Measurements from ENCODE around the gene PPCDC. TPM values are rescaled to one million over a fixed set of nuclear protein-coding genes. Genes with fewer than 3 reads are reported as not detected.

PPCDC gene
- polyA plus RNA-seq, 1 of the 3 experiments (the other 2 are of a cell fraction), result 19.8 TPM

DNA sequence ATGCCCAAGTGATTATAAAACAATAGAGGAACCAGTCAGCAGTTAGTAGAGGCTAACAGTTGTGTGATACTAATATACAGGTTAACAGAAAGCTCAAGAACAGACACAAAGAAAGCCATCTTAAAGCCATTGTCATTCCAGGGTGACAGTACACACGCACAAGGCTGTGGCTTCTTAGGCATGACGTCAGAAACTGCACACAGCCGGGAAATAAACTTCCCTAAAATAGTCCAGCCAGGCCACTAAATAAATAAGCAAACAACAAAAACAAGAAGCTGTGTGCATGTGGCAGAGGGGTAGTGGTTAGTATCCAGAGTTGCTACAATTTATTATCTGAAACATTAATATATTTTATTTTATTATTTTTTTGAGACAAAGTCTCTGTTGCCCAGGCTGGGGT lies 49.8 kb downstream of the PPCDC start:
- WGBS (ENCODE audit: low lambda C conversion rate), result 89% methylated on average over 3 of the region's 3 CpGs
- no peak for TF ChIP-seq GABPA (IDR thresholded peaks at IDR 0.05; ENCODE audit: low read depth)
- TF ChIP-seq, protein P1, sequence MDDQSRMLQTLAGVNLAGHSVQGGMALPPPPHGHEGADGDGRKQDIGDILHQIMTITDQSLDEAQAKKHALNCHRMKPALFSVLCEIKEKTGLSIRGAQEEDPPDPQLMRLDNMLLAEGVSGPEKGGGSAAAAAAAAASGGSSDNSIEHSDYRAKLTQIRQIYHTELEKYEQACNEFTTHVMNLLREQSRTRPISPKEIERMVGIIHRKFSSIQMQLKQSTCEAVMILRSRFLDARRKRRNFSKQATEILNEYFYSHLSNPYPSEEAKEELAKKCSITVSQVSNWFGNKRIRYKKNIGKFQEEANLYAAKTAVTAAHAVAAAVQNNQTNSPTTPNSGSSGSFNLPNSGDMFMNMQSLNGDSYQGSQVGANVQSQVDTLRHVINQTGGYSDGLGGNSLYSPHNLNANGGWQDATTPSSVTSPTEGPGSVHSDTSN (IDR thresholded peaks at IDR 0.05), result no peak
- no peak for TF ChIP-seq RFX5 (IDR thresholded peaks at IDR 0.05; ENCODE audit: low read length)
- no peak for TF ChIP-seq GATA2 (CRISPR knock-in tag; IDR thresholded peaks at IDR 0.05)
- TF ChIP-seq SIN3A (IDR thresholded peaks at IDR 0.05; ENCODE audit: borderline replicate concordance, low read depth, low read length), result no peak
- TF ChIP-seq POLR2AphosphoS5 (IDR thresholded peaks at IDR 0.05; ENCODE audit: low read depth, low read length), result no peak
- no peak for TF ChIP-seq MEF2A (IDR thresholded peaks at IDR 0.05; ENCODE audit: borderline replicate concordance, low read depth)
- TF ChIP-seq, protein P2, sequence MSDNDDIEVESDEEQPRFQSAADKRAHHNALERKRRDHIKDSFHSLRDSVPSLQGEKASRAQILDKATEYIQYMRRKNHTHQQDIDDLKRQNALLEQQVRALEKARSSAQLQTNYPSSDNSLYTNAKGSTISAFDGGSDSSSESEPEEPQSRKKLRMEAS (IDR thresholded peaks at IDR 0.05; ENCODE audit: low read depth), result no peak
- no peak for TF ChIP-seq FOXM1 (IDR thresholded peaks at IDR 0.05; ENCODE audit: low read depth)
- no peak for TF ChIP-seq FOSL2 (IDR thresholded peaks at IDR 0.05; ENCODE audit: borderline replicate concordance, low read depth)
- no peak for TF ChIP-seq SMC3 (IDR thresholded peaks at IDR 0.05; ENCODE audit: low read depth, low read length)
- TF ChIP-seq, protein P3, sequence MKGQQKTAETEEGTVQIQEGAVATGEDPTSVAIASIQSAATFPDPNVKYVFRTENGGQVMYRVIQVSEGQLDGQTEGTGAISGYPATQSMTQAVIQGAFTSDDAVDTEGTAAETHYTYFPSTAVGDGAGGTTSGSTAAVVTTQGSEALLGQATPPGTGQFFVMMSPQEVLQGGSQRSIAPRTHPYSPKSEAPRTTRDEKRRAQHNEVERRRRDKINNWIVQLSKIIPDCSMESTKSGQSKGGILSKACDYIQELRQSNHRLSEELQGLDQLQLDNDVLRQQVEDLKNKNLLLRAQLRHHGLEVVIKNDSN (IDR thresholded peaks at IDR 0.05; ENCODE audit: borderline replicate concordance, low read depth), result no peak
- TF ChIP-seq NFIC (IDR thresholded peaks at IDR 0.05; ENCODE audit: borderline replicate concordance), result no peak
- TF ChIP-seq RAD21 (IDR thresholded peaks at IDR 0.05; ENCODE audit: low read length), result no peak
- TF ChIP-seq, protein P4, sequence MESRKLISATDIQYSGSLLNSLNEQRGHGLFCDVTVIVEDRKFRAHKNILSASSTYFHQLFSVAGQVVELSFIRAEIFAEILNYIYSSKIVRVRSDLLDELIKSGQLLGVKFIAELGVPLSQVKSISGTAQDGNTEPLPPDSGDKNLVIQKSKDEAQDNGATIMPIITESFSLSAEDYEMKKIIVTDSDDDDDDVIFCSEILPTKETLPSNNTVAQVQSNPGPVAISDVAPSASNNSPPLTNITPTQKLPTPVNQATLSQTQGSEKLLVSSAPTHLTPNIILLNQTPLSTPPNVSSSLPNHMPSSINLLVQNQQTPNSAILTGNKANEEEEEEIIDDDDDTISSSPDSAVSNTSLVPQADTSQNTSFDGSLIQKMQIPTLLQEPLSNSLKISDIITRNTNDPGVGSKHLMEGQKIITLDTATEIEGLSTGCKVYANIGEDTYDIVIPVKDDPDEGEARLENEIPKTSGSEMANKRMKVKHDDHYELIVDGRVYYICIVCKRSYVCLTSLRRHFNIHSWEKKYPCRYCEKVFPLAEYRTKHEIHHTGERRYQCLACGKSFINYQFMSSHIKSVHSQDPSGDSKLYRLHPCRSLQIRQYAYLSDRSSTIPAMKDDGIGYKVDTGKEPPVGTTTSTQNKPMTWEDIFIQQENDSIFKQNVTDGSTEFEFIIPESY (IDR thresholded peaks at IDR 0.05; ENCODE audit: borderline replicate concordance, low read depth), result no peak
- TF ChIP-seq TAF1 (IDR thresholded peaks at IDR 0.05; ENCODE audit: borderline replicate concordance, low read depth, low read length), result no peak

More for the DNA sequence above, 49.8 kb downstream of the PPCDC start:
- H3K4me1 ChIP-seq (ENCODE audit: control insufficient read depth in 1 of 2, insufficient read depth in 2 of 2, low read depth in 1 of 2, low read length in 1 of 2), result no peaks in the 10 kb centered on the region
- no peaks in the 10 kb centered on the region for H3K36me3 ChIP-seq (replicated peaks in 1 of 2; ENCODE audit: control insufficient read depth in 1 of 2, insufficient read depth in 2 of 2, low read length in 1 of 2)
- no peaks in the 10 kb centered on the region for H3K9me2 ChIP-seq
- ChIA-PET POLR2A (interaction anchor here (0.6 kb wide), 1 partner anchor 107 kb away, joined by 4 read pairs; no protein-coding TSS in a partner anchor), CTCF (no interaction called here)
- H3K27me3 ChIP-seq (ENCODE audit: insufficient read depth), result no peaks in the 10 kb centered on the region
- H4K20me1 ChIP-seq (ENCODE audit: insufficient read depth), result no peaks in the 10 kb centered on the region
- H3K27ac ChIP-seq (ENCODE audit: low read depth in 2 of 2, low read length in 1 of 2), result no peak overlapping the region
- no peaks in the 10 kb centered on the region for H3K79me2 ChIP-seq (ENCODE audit: insufficient read depth)
- H2AFZ ChIP-seq (ENCODE audit: low read depth), result no peak overlapping the region
- no peak overlapping the region for H3K9ac ChIP-seq
- no peak for DNase-seq
- H3K9me3 ChIP-seq, result no peaks in the 10 kb centered on the region
- no peak overlapping the region for H3K4me2 ChIP-seq
- peaks cover 3% of the 10 kb centered on the region for H3F3A ChIP-seq (replicated peaks; ENCODE audit: insufficient read depth)
- H3K4me3 ChIP-seq (ENCODE audit: low read depth in 2 of 2, low read length in 1 of 2), result no peak overlapping the region
